Heart left ventricle (tissue), 16 donors: ENCODE results near the gene FREY1. TPM values are rescaled to one million over a fixed set of nuclear protein-coding genes. Genes with fewer than 3 reads are reported as not detected.

Experiments used
- ATAC-seq, 4 donors: fragments of 200-7000 bp; cut with Tn5 transposase; one replicate each; pipeline ENCODE4 v1.9.1; 2020 to 2022; ENCODE audit warnings: moderate library complexity in 4 of 4, mild to moderate bottlenecking in 3 of 4, moderate number of reproducible peaks in 1 of 4
- DNase-seq, 5 donors: peaks; one replicate each; pipeline ENCODE4 v3.0.0-alpha.2; 2020
- H3K27ac ChIP-seq, 12 donors: fragments of 200-600 bp; sonication (generic) in 4 of 12; one replicate each; pipeline versions ENCODE4 v1.5.0 to v1.8.0; 2016 to 2022; ENCODE audit warnings: mild to moderate bottlenecking in 2 of 12
- H3K27me3 ChIP-seq, 9 donors: fragments of 200-600 bp; sonication (generic) in 2 of 9; one replicate each; pipeline versions ENCODE4 v1.5.1 to v1.8.0; 2016 to 2022; ENCODE audit warnings: mild to moderate bottlenecking in 3 of 9
- H3K36me3 ChIP-seq, 9 donors: fragments of 200-600 bp; sonication (generic) in 2 of 9; one replicate each; pipeline versions ENCODE4 v1.5.0 to v1.8.0; 2018 to 2022; ENCODE audit warnings: mild to moderate bottlenecking in 2 of 9
- H3K4me1 ChIP-seq, 12 donors: fragments of 200-600 bp; sonication (generic) in 4 of 12; one replicate each; pipeline versions ENCODE4 v1.5.0 to v1.8.0; 2016 to 2022; ENCODE audit warnings: mild to moderate bottlenecking in 3 of 12
- H3K4me3 ChIP-seq, 12 donors: fragments of 200-600 bp; sonication (generic) in 4 of 12; one replicate each; pipeline versions ENCODE4 v1.5.0 to v1.8.0; 2017 to 2022; ENCODE audit warnings: mild to moderate bottlenecking in 9 of 12, moderate library complexity in 4 of 12
- H3K9me3 ChIP-seq, 12 donors: fragments of 200-600 bp; sonication (generic) in 4 of 12; one replicate each; pipeline versions ENCODE4 v1.5.0 to v1.8.0; 2016 to 2022; ENCODE audit warnings: mild to moderate bottlenecking in 1 of 12
- CTCF ChIP-seq, 12 donors: fragments of 200-600 bp; sonication (generic) in 4 of 12; IDR thresholded peaks; one replicate each; pipeline versions ENCODE4 v1.5.0 to v1.8.0; 2018 to 2022; ENCODE audit warnings: antibody characterized with exemption in 12 of 12, mild to moderate bottlenecking in 5 of 12
- POLR2A ChIP-seq, 2 donors: fragments of 450-650 bp; IDR thresholded peaks; one replicate each; pipeline ENCODE4 v1.6.1; 2017; ENCODE audit warnings: antibody characterized with exemption in 2 of 2, mild to moderate bottlenecking in 2 of 2, moderate library complexity in 2 of 2
- WGBS, 4 donors: extraction: QIAGEN DNeasy Blood & Tissue Kit in 2 of 4; methylation state at CpG; one replicate each; pipeline versions ENCODE4 v1.1.5 to v1.1.7; 2013 to 2018; 5-methylcytosine and 5-hydroxymethylcytosine counted together
- intact Hi-C, 10 donors: fragments of 100-400 bp; cut with DNase I; formaldehyde crosslinking; loops; one replicate each; pipeline versions ENCODE4 v1.11.1 to v1.14.2; 2022
- polyA plus RNA-seq, 2 donors: library from polyadenylated mRNA; stranded (reverse); fragments of 200-250 nt; gene quantifications; one replicate each; pipeline ENCODE4 v1.2.3, GENCODE V29; 2013
- total RNA-seq, 9 donors: library from RNA; depleted of rRNA in 2 of 9; stranded (reverse); fragments of >200 nt in 2 of 9; fragmentation: NEBNext Ultra II Directional in 3 of 9; extraction: Animal tissue kit (Norgen Biotek cat#: 25700) in 3 of 9; gene quantifications; one replicate each; pipeline versions ENCODE4 v1.1.0 to v1.2.4, GENCODE V29; 2016 to 2023
- donor health status: ischemic (EF 13 %, LVEDD 7.1; RV severe dilation, severe dysfunction).
- donor health status: healthy with polysubstance abuse.
- donor health status: DM: no; HTN: yes; CAD: no.
- donor health status: DM: no; HTN: no; CAD: no.
- donor health status: ischemic (EF 25% LVEDD 6.9; RV normal size, moderate dysfunction).
- donor health status: ischemic (EF 25% LVEDD 5.7; RV mildly dilated, moderate dysfunction).
- donor health status: healthy.
- donor health status: DM: yes; HTN: yes; CAD: no.
- donor health status: ischemic (EF 35%, LVEDD 5.7; RV mildly dilated, moderate dysfunction).
- donor health status: nonischemic (EF 11% LVEDD 7.7; RV severe dilation, severe dysfunction).
- donor health status: DM: yes; HTN: yes; CAD: no.
- donor health status: PGD.
- donor health status: ischemic (EF 29% LVEDD 5.4; RV normal size, mild dysfunction).
- donor health status: nonischemic (EF 23%, LVEDD 6.1; RV moderate dilation, normal function).

FREY1 gene
- total and polyA plus RNA-seq, 11 donors: 0.37 to 1.00 (median 0.45) TPM; not detected in 5

GRCh38 chr11:45880772-45881570, 26.1 kb downstream of the FREY1 start:
- intact Hi-C loops: no loop called here
- no peak for TF ChIP-seq POLR2A (IDR thresholded peaks at IDR 0.05)
- no peak for TF ChIP-seq CTCF (IDR thresholded peaks at IDR 0.05)
- ATAC-seq (no peak), DNase-seq (no peak)
- H3K27ac ChIP-seq: peak overlapping the region in 2 of 12 donors; percentile 0 to 38
- WGBS, 4 donors: 71 to 76% (median 74%) methylated on average over 15 of the region's 15 CpGs
- H3K4me3 ChIP-seq: no peak overlapping the region
- peaks cover 5 to 72% (median 54%) of the 10 kb centered on the region in 9 donors for H3K36me3 ChIP-seq
- no peaks in the 10 kb centered on the region for H3K9me3 ChIP-seq
- H3K27me3 ChIP-seq: peaks cover 0 to under 1% (median 0%) of the 10 kb centered on the region in 9 donors
- peaks cover 0 to 30% (median 7%) of the 10 kb centered on the region in 12 donors for H3K4me1 ChIP-seq

DNA sequence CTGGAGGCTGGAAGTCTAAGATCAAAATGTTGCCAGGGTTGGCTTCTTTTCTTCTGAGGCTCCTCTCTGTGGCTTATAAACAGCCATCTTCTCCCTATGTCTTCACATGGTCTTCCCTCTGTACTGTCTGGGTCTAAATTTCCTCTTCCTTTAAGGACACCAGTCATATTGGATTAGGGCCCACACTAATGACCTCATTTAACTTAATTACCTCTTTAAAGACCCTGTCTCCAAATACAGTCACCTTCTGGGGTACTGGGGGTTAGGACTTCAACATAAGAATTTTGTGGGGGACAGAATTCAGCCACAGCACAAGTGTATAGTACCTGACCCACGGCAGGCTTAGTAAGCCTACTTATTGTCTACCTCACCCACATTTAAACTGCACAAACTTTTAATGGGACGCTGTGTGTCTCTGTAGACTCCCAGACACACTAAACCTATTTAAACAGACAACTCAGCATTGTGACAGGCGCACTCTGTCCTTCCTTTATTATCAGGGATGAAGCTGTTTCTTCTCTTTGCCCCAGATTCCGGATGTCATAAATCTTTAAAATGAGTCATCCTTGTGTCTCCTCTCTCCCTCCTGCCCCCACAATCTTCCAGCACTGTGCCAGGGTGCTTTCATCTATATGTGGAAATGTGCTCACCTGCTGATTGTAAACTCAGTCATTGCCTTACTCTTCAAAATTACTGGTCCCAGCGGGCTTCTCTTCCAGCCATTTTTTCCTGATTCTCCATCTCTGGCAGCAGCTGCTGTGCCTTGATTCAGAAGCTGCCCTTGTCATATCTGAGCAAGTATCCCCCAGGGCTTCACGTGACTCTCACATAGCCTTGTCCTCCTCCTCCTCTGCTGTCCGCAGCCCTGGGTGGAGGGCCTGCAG, 27.0 kb downstream of the FREY1 start:
- no peak for TF ChIP-seq POLR2A (IDR thresholded peaks at IDR 0.05)
- no peak for TF ChIP-seq CTCF (IDR thresholded peaks at IDR 0.05)
- no peak overlapping the region for H3K4me3 ChIP-seq
- peaks cover 5 to 81% (median 62%) of the 10 kb centered on the region in 9 donors for H3K36me3 ChIP-seq
- no peak for ATAC-seq
- peaks cover 0 to 29% (median 3%) of the 10 kb centered on the region in 12 donors for H3K4me1 ChIP-seq
- H3K27me3 ChIP-seq: no peaks in the 10 kb centered on the region
- peak overlapping the region in 1 of 12 donors; percentile 24 for H3K27ac ChIP-seq
- WGBS, 4 donors: 70 to 78% (median 72%) methylated on average over 7 of the region's 7 CpGs
- H3K9me3 ChIP-seq: no peaks in the 10 kb centered on the region
- intact Hi-C loops: loop anchor here in 2 of 10 donors (10.0 kb wide), 1 partner anchor 125 kb away; no protein-coding TSS in a partner anchor
- DNase-seq: no peak

GRCh38 chr11:45877845-45878244, 29.2 kb downstream of the FREY1 start:
- DNase-seq: no peak
- Histone ChIP-seq H3K27ac (no peak overlapping the region), H3K36me3 (peaks cover 5 to 100% (median 79%) of the 10 kb centered on the region in 9 donors), H3K9me3 (no peaks in the 10 kb centered on the region), H3K27me3 (no peaks in the 10 kb centered on the region), H3K4me3 (no peak overlapping the region), H3K4me1 (peaks cover 0 to 28% (median 2%) of the 10 kb centered on the region in 12 donors)
- intact Hi-C loops: loop anchor here in 2 of 10 donors (10.0 kb wide), 1 partner anchor 127 kb away; no protein-coding TSS in a partner anchor
- TF ChIP-seq POLR2A (IDR thresholded peaks at IDR 0.05) (no peak), CTCF (IDR thresholded peaks at IDR 0.05) (no peak)
- ATAC-seq: no peak
- WGBS, 4 donors: 84 to 97% (median 92%) methylated on average over 3 of the region's 3 CpGs
